ENCODE data around the gene ATP13A1. TPM values are rescaled to one million over a fixed set of nuclear protein-coding genes. Genes with fewer than 3 reads are reported as not detected.

ATP13A1 gene
- total and polyA plus RNA-seq, 2 of the 8 experiments (the other 6 are each of a cell fraction or from before 2014, with no cell fraction given), result 33.0 to 64.2 TPM

DNA sequence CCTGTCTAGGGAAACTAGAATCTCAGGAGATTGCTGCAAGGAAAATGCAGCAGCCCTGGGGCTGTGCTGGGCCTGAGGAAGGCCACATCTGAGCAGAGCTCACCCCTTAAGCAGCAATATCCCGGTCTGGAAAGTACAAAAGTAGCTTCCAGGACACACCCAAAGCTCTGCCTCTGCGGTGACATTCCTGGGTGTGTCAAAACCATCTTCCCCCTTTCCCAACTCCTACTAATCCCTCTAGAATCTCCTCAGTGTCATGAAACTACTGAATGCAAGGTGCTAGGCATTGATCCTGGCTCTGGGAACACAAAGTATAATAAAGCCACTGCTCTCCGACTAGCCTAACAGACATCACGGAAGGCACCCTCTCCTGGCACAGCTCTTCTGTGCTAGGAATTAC, 50.0 kb downstream of the ATP13A1 start:
- Histone ChIP-seq H2BK15ac (ENCODE audit: low read length) (no peak overlapping the region), H4K5ac (ENCODE audit: insufficient read length, low read depth, low read length) (no peak overlapping the region), H3K56ac (replicated peaks; ENCODE audit: insufficient read length, low read depth, low read length) (no peak overlapping the region), H2AK5ac (ENCODE audit: low read depth, low read length) (no peak overlapping the region), H3K23ac (ENCODE audit: insufficient read length) (no peak overlapping the region), H3K4me3 (ENCODE audit: extremely low read depth in 1 of 4, insufficient read depth in 2 of 4, low read depth in 3 of 4, low read length in 4 of 4) (no peak overlapping the region), H3K23me2 (ENCODE audit: low read depth, low read length) (peaks cover 5% of the 10 kb centered on the region; the same call in 1 of the 2 replicates), H3K9ac (replicated peaks in 1 of 4; ENCODE audit: extremely low read depth in 1 of 4, low read depth in 3 of 4, low read length in 3 of 4) (no peak overlapping the region), H2BK5ac (ENCODE audit: low read depth, low read length) (no peak overlapping the region), H3K9me3 (ENCODE audit: insufficient read depth in 2 of 2, low read depth in 1 of 2, low read length in 1 of 2) (no peaks in the 10 kb centered on the region), H2AFZ (ENCODE audit: low read length) (no peak overlapping the region), H3K27me3 (replicated peaks in 1 of 4; ENCODE audit: control insufficient read depth in 3 of 4, extremely low read depth in 1 of 4, insufficient read depth in 3 of 4, low read length in 3 of 4) (peaks cover 0 to 5% (median 3%) of the 10 kb centered on the region in 4 experiments; a peak in 6 of 7 replicates), H3K27ac (ENCODE audit: low read depth, low read length) (no peak overlapping the region), H3K14ac (ENCODE audit: insufficient read length) (no peak overlapping the region), H3K4me1 (replicated peaks in 1 of 4; ENCODE audit: control insufficient read depth in 3 of 4, insufficient read depth in 4 of 4, low read length in 3 of 4) (0 out of 7 replicates have a peak, but pooled peaks cover 0 to 3% (median under 1%) of the 10 kb centered on the region in 4 experiments), H4K8ac (ENCODE audit: extremely low read depth, insufficient read depth, low read length) (no peak overlapping the region; the same call in 1 of the 2 replicates), H3K79me2 (ENCODE audit: control insufficient read depth in 1 of 2, insufficient read depth in 2 of 2, low read length in 2 of 2) (no peaks in the 10 kb centered on the region), H3K79me1 (ENCODE audit: low read depth, low read length) (no peaks in the 10 kb centered on the region), H3K4ac (replicated peaks; ENCODE audit: insufficient read length, low read depth, low read length) (no peak overlapping the region), H4K20me1 (replicated peaks in 1 of 2; ENCODE audit: control insufficient read depth in 1 of 2, insufficient read depth in 2 of 2, low read length in 2 of 2) (no peaks in the 10 kb centered on the region), H3K4me2 (ENCODE audit: insufficient read depth in 1 of 2, low read depth in 2 of 2, low read length in 2 of 2) (no peak overlapping the region), H2BK20ac (ENCODE audit: low read length) (no peak overlapping the region), H3K18ac (ENCODE audit: extremely low read depth, low read length) (no peak overlapping the region), H2BK12ac (ENCODE audit: low read depth, low read length) (no peak overlapping the region), H4K91ac (replicated peaks; ENCODE audit: insufficient read length, low read length) (no peak overlapping the region), H2BK120ac (replicated peaks; ENCODE audit: low read depth, low read length) (no peak overlapping the region), H3K36me3 (ENCODE audit: control insufficient read depth in 2 of 4, insufficient read depth in 4 of 4, low read length in 3 of 4) (no peaks in the 10 kb centered on the region)
- WGBS, 2 experiments (ENCODE audit: extremely low coverage in 1 of 2, insufficient coverage in 1 of 2, insufficient read length in 1 of 2, insufficient replicate concordance in 2 of 2, low coverage in 1 of 2, low lambda C conversion rate in 2 of 2, missing lambda C conversion rate in 1 of 2), result 94% methylated on average over 4 of the region's 4 CpGs; no CpG with 5 or more reads in 1 of the 2 experiments
- ChIA-PET POLR2A (ENCODE audit: partially characterized antibody) (interaction anchor here (1.3 to 1.5 kb wide), 2 partner anchors 11 to 15 kb away, joined by 3 to 5 read pairs; no protein-coding TSS in a partner anchor), CTCF (ENCODE audit: partially characterized antibody) (interaction anchor here (0.7 to 2.4 kb wide), 7 partner anchors 9 to 388 kb away, joined by 3 to 16 read pairs (median 3); partner anchors contain the start of gene GMIP)
- FAIRE-seq (no peak), DNase-seq (ENCODE audit: low read depth in 1 of 2, low spot score in 2 of 2) (no peak)
- TF ChIP-seq EP300 (IDR thresholded peaks at IDR 0.05; ENCODE audit: borderline replicate concordance in 1 of 2, low read depth in 2 of 2, low read length in 2 of 2) (no peak), YY1 (IDR thresholded peaks at IDR 0.05; ENCODE audit: low read depth, low read length) (no peak), EZH2 (IDR thresholded peaks at IDR 0.05; ENCODE audit: low read depth, low read length, severe bottlenecking) (no peak), ZNF274 (IDR thresholded peaks at IDR 0.05; ENCODE audit: borderline replicate concordance, extremely low read depth, low read length) (no peak), POLR2A (IDR thresholded peaks at IDR 0.05; ENCODE audit: control extremely low read depth in 1 of 2, low read depth in 2 of 2, low read length in 2 of 2) (no peak), RBBP5 (IDR thresholded peaks at IDR 0.05; ENCODE audit: borderline replicate concordance, low read depth, low read length) (no peak), MAFK (IDR thresholded peaks at IDR 0.05; ENCODE audit: low read depth, low read length) (no peak), TEAD4 (IDR thresholded peaks at IDR 0.05; ENCODE audit: low read depth, low read length) (no peak), BRCA1 (IDR thresholded peaks at IDR 0.05; ENCODE audit: low read depth, low read length) (no peak), SRF (IDR thresholded peaks at IDR 0.05; ENCODE audit: low read depth, low read length) (no peak), NANOG (IDR thresholded peaks at IDR 0.05; ENCODE audit: insufficient read depth, low read depth, low read length, poor library complexity, severe bottlenecking) (no peak), TAF1 (IDR thresholded peaks at IDR 0.05; ENCODE audit: low read depth, low read length) (no peak), RNF2 (IDR thresholded peaks at IDR 0.05; ENCODE audit: borderline replicate concordance, low read depth, low read length, missing control alignments, poor library complexity, severe bottlenecking) (no peak), CTBP2 (IDR thresholded peaks at IDR 0.05; ENCODE audit: borderline replicate concordance, insufficient read depth, insufficient read length, low read length) (no peak)
